Endometrial microvascular endothelial cells (primary cell): Measurements from ENCODE around the gene TPRG1. TPM values are rescaled to one million over a fixed set of nuclear protein-coding genes. Genes with fewer than 3 reads are reported as not detected.

Experiments used
- in situ Hi-C: cut with HindIII; loops from 2 replicates; pipeline ENCODE4 v1.10.0; 2017; ENCODE audit warnings: low sequenced_read_pairs, low pct_unique_long_range_greater_than_20kb; ENCODE audit errors: inconsistent ontology term
- total RNA-seq: library from RNA; depleted of rRNA; stranded (reverse); fragments of >200 nt; gene quantifications from one replicate; pipeline ENCODE4 v1.2.3, GENCODE V29; 2015; ENCODE audit errors: inconsistent ontology term

The TPRG1 gene
- total RNA-seq, 1 donor from 2014 or later, result not detected

DNA sequence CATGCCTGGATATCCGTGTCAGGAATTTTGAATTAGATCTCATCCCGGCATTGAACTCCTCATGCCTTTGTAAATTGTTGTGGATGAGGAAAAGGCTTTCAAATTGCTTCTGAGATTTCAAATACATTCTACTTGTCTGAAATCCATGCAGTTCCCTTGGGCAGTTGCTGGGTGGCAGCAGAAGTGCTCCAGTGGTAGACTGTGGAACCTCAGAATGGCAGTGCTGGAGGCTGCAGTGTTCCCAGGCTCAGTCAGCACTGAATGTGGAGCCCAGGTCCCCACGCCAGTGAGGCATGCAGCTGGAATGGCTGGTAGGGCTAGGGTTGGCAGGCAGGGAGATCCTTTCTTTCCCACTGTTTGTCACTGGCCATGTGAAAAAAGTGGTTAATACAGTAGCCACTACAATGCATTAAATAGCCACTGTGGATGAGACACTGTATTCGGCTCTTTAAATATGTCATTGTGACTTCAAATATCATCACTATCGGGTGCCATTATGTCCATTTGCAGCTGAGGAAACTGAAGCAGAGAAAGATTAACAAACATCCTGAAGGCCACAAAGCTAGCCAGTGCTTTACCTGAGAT, 98.6 kb downstream of the TPRG1 start:
- in situ Hi-C loops, result no loop called here

DNA sequence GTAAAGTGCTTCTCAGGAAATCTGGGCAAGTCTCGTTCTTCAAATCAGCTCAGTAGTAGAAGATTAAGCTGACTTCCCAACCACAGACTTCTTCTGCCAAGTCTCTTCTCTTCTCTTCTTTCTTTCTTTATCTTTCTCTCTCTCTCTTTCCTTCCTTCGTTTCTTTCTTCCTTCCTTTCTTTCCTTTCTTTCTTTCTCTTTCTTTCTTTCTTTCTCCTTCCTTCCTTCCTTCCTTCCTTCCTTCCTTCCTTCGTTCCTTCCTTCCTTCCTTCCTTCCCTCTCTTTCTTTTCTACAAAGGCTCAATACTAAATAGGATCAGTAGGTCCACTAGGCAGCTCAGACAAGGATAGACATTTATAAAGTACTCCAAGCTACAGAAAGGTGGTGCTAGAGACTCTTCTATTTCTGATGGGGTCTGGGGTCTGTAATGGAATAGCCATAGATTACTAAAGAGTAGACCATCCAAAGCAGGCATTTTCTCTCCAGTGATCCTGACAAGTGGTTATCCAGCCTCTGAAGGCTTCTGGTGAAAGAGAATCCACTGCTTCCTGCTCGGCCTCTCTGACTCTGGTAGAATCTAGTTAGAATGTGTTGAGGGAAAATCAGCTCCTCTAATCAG, 100.8 kb downstream of the TPRG1 start:
- in situ Hi-C loops, result no loop called here

DNA sequence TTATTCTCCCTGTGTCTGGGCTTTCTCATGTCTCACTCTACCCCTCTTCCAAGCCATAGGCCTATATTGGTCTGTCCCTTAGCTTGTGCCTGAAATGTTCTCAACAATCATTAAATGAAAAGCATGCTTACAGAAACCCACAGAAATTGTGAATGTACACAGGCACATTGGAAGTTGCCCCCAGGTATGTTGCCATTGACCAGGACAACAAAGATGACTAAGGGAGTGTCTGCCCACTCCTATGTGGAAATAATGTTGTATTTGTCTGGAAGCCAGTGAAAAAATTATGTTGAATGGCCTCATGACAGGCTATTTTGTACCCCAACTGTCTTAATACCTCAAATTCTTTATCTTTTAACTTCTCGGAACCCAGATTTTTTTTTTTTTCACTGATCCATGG, 102.0 kb downstream of the TPRG1 start:
- in situ Hi-C loops, result no loop called here

DNA sequence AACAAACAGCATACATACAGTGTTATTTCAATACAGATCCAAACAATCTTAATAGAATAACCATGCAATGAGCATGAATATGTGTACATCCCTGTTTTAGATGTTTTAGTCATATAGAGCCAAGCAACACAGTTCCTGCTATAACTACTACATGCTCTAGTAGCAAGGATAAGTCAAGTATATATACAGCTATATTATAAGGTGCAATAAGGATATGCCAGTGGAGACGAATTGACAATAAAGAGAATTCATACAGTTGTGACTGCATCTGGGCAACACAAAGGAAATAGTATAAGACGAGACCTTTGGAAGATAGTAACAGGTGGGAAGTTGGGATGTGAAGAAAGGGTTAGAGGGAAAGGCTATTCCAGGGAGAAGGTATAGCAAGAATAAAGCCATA, 103.4 kb downstream of the TPRG1 start:
- in situ Hi-C loops, result no loop called here

DNA sequence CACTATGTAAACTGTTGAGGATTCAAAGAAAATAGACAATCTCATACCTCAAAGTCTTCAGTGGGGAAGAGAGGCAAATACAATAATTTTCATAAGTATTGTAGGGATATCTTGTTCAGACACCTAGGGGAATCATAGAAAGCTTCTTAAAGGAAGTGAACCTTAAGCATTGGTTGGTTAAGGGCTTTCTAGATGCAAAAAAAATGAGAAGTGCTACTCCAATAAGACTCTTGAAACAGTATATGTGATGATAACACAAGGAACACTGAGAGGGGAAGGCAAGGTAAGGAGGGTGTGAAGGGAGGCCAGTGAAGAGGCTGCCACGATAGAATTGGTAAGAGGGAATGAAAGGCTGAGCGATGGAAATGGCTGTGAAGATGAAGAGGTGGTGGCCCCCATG, 104.1 kb downstream of the TPRG1 start:
- in situ Hi-C loops, result no loop called here

DNA sequence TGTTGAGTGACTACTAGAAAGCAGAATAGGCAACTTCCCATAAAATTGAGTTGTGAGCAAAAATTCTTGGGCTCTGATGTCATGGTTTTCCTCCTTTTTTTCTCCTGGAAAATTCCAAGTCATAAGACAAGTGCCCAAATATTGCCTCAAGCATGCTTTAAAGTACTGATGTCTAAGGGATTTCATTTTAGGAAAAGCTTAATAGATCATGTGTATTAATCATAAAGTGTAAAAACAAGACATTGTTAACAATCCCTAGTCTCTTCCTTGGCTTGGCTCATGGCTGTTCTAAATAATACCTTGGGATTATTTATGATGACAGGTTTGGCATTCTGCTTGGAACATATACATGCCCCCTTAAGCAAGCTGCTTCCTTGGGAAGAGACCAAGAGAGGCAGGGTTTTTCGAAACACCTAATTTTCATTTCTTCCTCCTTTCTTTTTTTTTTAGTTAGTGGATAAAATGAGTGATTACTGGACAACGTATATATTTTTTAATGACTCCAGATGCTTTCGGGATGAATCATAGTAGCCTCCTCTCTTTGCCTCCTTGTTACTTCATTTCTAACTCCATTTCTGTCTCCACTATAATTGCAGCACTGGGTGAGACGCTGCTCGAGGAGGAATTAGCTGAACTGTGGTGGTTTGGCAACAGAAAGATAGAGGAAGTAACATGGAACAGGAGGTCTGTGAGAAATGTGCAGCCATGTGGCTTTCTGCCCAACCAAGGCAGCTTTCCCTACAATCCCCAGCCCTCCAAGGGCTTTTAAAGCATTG, 104.9 kb downstream of the TPRG1 start:
- in situ Hi-C loops, result no loop called here

DNA sequence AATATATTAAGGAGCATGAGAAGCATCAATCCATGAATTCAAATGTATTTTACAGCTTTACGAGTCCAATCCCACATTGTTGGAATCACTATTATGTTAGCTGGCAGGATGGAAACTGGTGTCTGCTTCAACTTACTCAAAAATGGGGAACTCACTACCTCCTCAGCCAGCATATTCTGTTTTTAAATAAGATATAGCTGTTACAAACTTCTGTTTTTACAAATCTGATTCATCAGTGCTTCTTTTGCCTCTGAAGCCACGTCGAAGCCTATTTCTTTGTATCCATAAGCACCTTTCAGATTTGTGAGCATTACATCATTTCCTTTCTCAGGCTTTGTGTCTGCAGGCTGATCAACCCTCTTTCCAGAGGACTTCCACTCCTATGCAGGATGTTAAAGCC, 105.9 kb downstream of the TPRG1 start:
- in situ Hi-C loops, result no loop called here

DNA sequence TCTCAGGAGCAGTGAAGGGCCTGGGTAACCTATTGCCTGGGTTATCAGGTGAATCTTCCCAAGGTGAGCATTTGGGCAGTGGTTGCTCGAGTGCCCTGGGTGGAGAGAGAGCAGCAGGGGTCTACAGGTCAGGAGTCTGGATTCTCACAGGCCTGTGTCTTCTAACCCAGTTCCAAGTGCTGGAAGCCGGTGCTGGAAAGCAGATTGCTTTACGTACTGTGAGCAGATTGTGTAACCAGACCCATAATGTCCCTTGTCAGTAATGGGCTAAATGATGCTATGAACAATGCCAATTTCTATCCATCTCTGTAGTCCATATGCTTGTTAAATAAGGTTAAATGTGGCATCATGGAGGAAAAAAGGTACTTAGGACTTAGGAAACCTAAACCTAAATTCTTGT, 106.5 kb downstream of the TPRG1 start:
- in situ Hi-C loops, result no loop called here

DNA sequence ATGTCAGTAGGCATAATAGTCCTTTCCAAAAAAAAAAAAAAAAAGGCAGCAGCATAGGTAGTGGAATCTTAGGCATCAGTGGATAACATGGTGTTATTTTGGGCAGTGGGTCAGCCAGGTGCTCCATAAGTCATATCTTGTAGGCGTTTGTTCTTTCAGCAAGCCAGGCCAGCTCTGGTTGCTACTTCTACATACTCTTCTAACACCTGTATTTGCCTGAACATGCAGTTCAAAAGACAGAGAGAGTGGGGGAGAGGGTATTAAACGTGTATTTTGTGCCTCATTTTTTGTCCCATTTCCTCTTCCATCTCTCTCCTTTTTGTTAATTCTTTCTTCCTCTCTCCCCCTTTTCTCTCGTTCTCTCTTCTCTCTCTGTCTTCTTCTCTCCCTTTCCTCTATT, 110.4 kb downstream of the TPRG1 start:
- in situ Hi-C loops, result no loop called here

DNA sequence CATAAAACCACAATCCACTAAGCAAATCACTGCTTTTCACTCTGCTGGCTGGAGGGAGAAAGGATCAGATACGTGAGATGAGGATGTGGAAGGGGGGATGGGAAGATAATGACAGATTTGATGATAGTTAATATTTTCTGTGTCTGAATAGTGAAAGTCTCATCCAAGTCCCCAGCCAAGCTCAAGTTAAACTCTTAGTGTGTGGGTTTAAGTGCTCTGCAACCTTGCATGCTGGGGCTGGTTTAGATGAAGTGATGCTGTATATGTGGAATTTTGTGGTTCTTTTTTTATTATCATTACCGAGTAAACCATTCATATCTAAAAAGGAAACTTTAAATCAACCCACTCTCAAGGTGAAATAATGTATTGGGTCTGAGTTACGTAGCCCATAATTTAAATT, 111.0 kb downstream of the TPRG1 start:
- in situ Hi-C loops, result no loop called here

DNA sequence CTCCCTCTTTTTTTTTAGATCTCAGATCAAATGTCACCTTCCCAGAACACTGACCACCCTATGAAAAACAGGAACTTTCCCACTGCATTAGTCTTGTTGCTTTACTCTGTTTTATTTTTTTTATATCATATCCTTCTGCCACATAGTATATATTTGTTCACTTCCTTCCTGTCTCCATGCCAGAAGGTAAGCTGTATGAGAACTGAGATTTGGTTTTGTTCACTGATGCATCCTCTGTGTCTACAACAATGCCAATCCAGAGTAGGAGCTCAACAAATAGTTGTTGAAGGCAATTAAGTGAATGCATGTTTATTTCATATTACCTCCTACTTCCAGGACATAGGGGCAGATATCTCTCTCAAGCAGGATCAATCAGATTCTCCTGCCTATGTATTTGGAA, 114.4 kb downstream of the TPRG1 start:
- in situ Hi-C loops, result no loop called here

DNA sequence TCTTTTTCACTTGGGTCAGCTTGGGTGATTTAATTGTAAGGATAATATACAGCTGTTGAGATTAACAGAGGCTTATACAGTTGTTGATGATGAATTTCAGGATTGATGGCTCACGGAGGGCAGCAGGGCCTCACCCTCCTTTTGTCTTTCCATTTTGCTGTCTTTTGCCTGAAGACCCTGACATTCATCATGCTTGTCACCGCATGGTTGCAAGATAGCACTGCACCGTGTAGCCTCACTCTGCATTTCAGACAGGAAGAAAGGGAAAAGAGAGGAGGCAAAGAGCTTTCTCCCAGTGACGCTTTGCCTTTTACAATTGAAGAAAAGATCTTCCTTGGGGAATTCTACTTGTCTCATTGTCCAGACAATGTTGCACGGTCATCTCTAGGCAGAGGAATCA, 115.1 kb downstream of the TPRG1 start:
- in situ Hi-C loops, result no loop called here

DNA sequence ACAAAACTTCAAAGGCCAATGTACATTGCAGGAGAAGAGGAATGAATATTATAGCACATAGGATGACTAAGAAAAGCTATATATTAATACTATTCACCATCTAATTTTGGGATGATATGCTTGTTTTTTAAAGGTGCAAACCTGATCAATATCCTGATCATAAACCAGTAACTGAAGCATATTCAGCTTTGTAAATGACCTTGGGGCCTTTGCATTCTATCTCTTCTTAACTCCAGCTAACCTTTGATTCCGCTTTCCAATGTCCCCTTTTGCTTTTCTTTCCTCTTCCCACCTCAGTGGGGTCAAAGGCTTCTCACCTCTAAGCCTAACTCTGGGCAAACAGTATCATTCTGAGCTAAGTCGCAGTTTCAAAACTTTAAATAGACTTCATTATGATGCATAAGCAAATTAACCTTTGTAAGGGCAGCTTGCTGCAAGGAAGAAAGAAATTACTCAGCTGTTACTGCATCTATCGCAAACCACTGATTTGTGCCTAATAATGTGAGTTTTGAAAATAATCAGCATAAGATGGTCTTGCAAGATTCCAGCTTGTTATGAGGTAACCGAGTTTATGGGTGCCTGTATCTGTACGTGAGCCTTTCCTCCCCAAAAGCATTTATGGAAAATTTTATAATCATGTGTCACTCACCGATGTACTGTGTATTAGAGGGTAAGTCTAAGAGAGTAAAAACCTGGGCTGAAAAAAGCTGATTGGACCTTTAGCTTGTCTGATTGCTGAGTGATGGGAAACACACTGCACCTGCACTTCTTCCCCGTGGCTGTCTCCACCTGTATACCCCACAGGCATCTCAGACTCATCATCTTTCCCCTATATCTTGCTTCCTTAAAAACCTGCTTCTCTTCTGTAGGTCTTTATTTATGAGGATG, 116.8 kb downstream of the TPRG1 start:
- in situ Hi-C loops, result no loop called here

DNA sequence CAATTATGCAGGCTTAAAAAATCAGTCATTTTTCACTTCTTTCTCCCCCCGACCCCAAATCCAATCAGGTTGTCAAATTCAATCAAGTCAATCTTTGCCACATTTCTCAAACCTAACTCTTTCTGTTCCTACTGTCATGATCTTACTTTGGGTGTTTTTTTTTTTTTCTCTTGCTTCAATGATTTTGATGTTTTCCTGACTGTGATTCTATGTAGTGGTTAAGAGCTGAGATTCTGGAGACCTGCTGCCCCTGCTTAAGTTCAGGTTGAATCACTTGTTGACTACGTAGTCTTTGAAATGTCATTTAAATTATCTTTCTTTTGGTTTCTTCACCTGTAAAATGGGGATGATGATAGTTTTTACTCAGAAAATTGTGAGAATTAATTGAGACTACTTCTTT, 117.5 kb downstream of the TPRG1 start:
- in situ Hi-C loops, result no loop called here

DNA sequence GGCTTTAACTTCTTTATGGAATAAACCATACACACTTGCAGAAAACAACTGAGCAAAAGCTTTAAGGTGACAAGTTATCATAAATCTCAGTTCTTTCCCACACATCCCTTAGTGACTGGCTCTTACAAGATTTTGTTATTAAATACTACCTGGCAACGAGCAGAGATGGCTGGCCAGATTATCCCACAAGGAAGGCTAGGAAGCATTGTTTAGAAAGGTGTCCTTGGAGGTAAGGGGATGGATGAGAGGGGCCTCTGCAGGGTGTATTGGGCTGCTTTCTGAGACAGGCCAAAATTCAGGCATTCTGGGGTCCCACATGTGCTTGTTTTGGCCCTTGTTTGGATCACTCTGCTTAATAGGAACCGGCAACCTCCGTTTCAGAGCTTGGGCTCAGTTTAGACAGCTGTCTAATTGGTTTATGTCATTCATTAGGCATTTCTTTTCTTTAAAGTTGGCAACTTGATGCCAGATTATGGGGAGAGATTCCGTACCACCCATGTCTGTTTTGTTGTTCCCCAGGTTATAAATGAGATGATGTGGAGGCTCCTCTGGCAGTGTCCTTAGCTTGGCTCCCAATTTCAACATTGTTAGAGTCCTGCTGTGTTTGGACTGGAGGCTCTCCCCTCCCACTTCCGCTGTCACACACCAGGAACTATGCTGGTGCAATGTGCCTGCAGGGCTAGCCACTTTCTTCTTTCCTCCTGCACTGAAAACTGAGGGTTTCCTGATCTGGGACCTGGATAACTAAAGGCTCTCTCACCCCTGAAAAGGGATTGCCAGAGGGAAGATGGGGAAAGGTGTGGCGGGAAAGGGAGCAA, 121.1 kb downstream of the TPRG1 start:
- in situ Hi-C loops, result no loop called here

DNA sequence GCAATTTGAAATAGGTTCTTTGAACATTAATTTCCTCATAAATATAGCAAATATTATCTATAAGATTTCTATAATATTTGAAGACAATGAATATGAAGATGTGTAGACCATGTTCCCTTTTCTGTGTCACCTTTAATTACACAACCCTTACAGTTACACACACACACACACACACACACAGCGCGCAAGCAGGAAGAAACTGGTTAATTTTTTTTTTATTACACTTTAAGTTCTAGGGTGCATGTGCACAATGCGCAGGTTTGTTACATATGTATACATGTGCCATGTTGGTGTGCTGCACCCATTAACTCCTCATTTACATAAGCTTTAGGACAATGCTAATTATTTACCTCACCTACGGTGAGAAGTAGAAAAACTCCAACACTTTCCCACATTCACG, 122.9 kb downstream of the TPRG1 start:
- in situ Hi-C loops, result no loop called here

DNA sequence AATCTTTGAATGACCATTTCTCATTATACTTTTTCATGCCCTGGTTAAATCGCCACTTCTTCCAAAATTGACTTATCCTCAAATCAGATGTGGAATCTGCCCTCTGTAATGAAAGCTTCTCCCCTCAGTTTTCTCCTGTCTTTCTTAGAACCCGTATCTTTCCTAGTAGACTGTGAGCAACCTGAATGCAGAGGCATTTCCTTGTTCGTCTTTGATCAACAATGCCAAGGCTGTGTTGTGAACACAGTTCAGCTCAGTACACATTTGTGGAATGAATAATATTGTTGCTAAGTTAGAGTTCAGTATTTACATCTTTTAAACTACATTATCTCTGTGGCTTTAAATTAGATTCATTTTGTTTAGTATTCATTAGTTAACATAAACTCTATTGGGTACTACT, 123.3 kb downstream of the TPRG1 start:
- in situ Hi-C loops, result no loop called here

DNA sequence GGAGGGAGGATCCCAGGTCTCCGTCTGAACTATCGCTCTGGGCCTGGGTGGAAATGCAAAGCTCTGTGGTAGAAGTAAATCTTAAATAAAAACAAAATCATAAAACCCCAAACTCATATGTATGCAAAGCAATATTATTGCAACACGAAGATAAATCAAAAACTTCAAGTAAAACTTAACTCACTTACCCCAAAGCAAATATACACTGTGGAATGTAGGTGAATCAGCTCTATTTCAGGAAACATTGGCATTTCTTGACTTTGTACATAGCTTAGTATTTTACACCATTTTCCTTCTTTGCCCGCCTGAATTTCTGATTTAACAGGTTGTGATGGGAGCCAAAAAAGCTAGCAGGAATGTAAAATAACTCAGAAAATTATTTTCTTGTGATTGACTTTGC, 126.2 kb downstream of the TPRG1 start:
- in situ Hi-C loops, result no loop called here
